ENCODE measurements around the gene DOCK1.
A peak's percentile ranks its signal among the peaks of the same experiment; 100 is the strongest.

DOCK1 gene

DNA sequence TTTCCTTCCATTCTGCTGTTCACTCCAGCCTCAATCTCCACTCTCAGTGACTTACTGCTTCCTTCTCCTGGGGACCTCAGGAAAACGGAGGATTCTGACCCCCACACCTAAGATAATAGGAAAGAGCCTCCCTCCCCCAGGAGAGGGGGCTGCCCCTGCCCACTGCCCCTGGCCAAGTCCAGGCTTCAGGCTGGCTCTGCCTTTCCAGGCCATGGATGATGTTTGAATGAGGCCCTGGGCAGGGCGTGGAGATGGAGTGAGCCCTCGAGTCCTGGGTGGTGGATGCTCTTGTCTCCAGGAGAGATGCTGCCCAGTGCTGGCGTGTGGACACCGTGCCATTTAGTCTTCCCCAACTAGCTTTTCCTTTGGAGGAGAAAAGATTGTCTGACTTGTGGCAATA, 184.2 kb downstream of the DOCK1 start:
- no peak for DNase-seq (ENCODE audit: low spot score)

GRCh38 chr10:127090138-127090537, 184.9 kb downstream of the DOCK1 start:
- no peak for DNase-seq (ENCODE audit: low spot score)

DNA sequence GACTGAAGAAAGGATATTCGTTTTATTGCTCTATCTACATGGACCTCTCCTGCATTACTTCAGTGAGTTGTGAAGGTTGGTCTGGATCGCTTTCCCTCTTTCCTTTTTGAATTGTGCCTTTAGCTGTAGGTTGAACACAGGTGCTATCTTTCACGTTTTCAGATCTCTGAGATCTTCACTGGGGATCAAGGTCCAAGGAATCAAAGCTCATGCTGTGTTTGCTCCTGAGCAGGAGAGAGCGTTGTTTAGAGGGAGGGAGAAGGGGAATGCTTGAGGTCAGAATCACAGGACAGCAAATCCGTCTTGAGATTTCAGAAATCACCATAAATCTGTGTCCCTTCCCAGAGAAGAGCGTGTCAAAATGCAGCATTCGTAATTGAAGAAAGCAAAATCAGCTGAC, 186.1 kb downstream of the DOCK1 start:
- no peak for DNase-seq (ENCODE audit: low spot score)

- no peak for DNase-seq (ENCODE audit: low spot score)
Measured at GRCh38 chr10:127092916-127093315, 187.7 kb downstream of the DOCK1 start.

- DNase-seq (ENCODE audit: low spot score): no peak
Measured at GRCh38 chr10:127094984-127095383, 189.8 kb downstream of the DOCK1 start.

DNA sequence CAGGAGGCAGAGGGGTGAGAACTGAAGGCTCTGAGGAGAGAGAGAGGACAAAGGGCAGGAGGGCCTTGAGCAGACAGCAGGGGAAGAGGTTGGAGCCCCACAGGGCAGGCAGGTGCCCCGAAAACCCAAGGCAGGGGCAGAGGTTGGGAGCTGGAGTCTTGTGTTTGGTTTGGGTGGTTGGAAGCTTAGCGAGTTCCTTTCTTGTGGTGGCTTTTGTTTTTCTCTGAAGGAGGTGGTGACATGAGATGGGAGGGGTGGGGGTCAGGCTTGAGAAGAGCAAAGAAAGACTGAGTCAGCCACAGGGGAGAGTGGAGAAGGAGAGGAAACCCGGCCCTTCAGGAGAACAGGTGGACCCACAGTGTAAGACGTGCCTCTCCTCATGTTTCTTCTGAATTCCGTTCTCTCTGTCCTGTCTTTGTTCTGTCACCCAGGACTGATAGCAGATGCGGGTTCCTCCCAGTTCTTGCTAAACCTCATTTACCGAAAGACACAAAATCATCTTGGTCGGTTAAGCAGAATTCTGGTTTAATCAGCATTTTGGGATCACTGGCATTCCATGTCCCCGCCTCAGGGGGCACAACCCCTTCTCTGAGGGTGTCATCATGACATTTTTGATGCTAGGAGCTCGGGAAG, 195.9 kb downstream of the DOCK1 start:
- DNase-seq (ENCODE audit: low spot score): no peak

DNA sequence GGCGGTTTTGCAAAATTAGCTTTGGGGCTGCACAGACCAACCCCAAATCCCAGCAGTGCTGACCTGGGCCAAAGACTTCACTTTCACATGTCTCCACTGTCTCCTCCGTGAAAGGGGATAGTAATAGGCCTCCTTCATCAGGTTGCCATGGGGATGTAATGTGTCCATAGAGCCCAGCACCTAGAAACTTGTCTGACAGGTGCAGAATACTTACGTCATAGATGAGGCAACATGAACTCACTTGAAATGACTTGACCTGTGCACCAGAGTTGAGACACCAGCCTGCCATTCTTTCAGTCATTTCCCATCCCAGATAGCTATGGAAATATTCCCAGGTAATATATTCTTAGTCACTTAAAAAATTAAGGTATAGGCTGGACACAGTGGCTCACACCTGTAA, 196.9 kb downstream of the DOCK1 start:
- DNase-seq (ENCODE audit: low spot score): no peak

GRCh38 chr10:127115100-127115499, 209.9 kb downstream of the DOCK1 start:
- no peak for DNase-seq (ENCODE audit: low spot score)

DNA sequence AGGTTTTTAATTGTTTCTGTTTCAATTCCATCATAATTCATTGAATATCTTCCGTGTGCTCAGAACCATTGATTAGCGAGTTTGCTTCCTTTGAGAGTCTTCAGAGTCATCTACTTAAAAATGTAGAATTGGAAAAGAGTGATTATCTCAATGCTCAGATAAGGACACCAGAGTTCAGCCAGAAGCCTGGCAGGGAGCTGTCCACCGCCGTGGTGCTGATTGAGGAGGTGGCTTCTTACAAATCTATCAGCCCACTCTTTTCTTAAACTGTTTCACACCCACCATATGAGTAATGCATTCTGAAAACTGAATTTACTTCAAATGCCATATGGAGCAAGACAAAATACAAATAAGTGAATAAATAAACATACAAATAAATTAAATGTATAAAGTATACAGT, 211.9 kb downstream of the DOCK1 start:
- peak; percentile 75 for DNase-seq (ENCODE audit: low spot score)

GRCh38 chr10:127118034-127118433, 212.8 kb downstream of the DOCK1 start:
- DNase-seq (ENCODE audit: low spot score): no peak

GRCh38 chr10:127119936-127120335, 214.7 kb downstream of the DOCK1 start:
- DNase-seq (ENCODE audit: low spot score): no peak

- DNase-seq (ENCODE audit: low spot score): no peak
Measured at GRCh38 chr10:127122831-127123230, 217.6 kb downstream of the DOCK1 start.

DNA sequence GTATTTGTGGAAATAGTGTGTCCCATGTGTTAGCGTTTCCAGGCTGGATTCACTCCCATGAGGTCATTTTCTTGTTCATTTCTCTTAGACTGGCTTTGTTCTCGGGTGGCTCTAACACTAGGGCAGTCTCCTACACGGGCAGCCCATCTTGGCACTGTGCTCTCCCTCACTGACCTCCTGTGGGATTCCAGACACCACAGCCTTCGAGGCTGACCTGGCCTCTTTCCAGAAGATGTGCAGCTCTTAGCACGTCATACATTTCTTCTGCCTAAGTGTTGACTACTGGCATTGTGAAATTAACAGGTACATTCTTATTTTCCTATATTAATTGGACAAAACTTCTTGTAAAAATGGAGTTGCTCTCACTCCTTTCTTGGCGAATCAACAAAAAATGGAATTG, 218.4 kb downstream of the DOCK1 start:
- no peak for DNase-seq (ENCODE audit: low spot score)

- DNase-seq (ENCODE audit: low spot score): no peak
Measured at GRCh38 chr10:127125331-127125730, 220.1 kb downstream of the DOCK1 start.

DNA sequence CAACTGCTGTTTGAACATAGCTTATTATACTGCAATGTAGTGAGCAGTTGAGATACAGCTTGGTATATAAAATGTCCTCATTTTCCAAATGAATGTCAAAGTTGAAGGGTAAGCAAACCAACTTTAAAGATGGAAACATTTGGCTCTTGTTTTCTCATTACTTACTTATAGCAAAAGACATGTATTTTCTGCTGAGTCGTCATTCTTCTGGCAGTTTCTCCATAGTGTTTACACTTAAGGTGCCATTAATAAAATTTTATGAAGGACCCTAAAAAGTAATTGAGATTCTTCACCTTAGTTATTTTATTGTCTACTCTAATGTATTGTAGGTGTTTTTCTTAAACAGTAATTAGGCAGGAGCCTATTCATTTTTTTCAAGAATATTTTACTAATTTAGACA, 222.6 kb downstream of the DOCK1 start:
- DNase-seq (ENCODE audit: low spot score): no peak

DNA sequence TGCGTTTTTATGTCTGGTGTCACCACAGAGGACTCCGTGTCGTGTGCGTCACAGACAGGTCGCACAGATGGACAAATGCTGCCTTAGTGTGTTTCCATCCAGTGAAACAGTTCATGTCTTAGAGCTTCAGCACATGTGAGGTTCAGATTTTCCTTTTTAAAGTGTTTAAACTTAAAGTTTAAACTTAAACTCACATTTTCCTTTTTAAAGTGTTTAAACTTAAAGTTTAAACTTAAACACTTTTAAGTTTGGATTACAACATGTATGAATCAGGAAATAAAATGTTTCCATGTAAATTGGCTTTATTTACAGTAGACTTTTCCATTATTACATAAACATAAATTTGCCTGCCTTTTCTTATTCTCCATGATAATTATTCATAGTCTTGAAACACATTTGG, 223.9 kb downstream of the DOCK1 start:
- DNase-seq (ENCODE audit: low spot score): no peak

DNA sequence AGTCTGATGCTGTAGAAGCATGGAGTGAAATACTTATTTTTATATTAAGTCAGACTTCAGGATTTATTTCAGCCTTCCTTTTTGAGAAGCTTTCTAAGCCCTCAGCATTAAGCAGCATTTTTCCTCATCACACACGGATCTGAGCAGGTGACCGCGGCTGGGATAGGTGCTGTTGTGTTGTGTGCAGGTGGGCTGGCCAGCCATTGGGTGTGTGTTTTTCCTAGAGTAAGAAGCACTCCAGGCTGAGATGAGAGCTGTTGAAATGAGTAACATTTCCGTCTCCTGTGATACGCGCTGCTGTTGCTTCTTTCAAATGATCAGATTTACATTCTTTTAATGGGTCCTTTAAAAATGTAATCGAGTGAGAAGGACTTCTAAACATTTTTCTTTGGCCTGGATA, 227.2 kb downstream of the DOCK1 start:
- no peak for DNase-seq (ENCODE audit: low spot score)

- DNase-seq (ENCODE audit: low spot score): no peak
Measured at GRCh38 chr10:127133225-127133624, 228.0 kb downstream of the DOCK1 start.

DNA sequence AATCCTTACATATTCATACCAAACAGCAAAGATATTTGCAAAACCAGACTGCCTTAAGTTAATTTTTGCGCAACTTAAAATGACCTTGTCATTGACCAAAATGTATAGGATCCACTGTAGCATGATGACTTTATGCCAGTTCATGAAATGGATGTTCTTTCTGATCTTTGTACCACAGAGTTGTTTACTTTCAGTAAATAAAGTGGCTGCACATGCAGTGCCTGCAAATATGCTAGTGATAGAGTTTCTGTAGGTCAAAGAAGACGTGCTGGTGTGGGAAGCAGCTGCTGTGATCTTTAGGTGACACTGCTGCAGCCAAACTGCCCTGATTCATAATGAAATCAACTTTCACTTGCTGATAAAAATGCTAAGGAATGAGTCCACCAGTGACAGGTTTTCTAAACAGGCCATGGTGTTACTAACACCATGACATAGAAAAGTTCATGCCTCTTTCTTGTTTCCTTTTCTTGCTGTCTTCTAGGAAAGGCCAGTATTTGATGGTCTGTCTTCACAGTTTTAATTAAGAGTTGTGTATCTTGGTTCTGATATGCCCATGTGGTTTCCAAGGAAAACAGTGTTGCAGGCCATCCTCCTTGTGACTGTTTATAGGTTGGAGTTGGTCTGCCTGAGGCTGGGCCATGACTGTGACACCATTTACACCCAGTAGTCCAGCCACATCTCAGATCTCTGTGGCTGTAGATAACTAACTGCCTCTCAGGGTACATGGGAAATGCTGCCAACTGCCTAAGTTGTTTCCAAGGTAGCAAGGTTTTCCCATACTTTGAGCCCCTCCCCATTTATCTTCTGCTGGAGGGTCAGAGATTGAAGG, 228.7 kb downstream of the DOCK1 start:
- DNase-seq (ENCODE audit: low spot score): no peak

- no peak for DNase-seq (ENCODE audit: low spot score)
Measured at GRCh38 chr10:127135844-127136577, 230.8 kb downstream of the DOCK1 start.

DNA sequence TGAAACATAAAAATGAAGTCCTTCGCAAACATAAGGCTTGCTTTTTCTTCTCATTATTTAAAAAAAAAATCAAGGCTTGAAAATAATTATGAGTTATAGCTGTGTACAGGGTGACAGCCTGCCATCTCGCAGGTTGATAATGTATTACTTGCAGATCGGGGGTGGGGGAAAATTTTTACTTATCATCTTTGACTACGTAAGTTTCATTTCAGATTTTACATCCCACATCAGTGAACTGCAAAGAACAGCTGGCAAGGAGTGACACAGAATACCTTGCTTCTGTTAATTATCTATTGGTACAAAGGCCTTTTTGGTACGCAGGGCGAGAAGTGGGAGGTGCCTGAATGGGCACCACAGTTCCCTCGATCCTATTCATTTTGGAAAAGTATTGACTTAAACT, 232.2 kb downstream of the DOCK1 start:
- no peak for DNase-seq (ENCODE audit: low spot score)

DNA sequence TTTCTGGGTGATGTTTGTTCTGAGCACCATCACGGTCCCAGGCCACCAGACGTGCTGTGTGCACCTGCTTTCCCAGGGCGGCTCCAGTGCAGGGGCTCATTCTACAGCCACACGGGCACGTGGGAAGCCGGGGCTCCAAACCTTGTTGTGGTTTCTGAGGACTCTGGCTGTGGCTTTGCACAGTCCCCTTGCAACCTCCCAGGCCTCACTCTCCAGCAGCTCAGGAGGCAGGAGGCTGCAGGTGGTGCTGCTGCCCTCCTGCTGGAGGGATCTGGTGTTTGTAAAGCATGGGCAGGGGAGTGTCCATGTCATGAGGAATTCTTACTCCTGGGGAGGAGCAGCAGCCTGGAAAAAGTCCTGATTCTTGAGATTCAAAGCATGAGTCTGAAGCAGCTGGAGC, 236.9 kb downstream of the DOCK1 start:
- DNase-seq (ENCODE audit: low spot score): no peak

- no peak for DNase-seq (ENCODE audit: low spot score)
Measured at GRCh38 chr10:127142856-127143255, 237.6 kb downstream of the DOCK1 start.
